HG02943 (cell line): ENCODE measurements around the gene DRD4.

Experiments used
- ATAC-seq: cut with Tn5 transposase; IDR thresholded peaks from one replicate; pipeline ENCODE4 v1.9.1; 2021; ENCODE audit warnings: mild to moderate bottlenecking, low read depth, moderate library complexity; ENCODE audit not compliant: unreplicated experiment

DRD4 gene

DNA sequence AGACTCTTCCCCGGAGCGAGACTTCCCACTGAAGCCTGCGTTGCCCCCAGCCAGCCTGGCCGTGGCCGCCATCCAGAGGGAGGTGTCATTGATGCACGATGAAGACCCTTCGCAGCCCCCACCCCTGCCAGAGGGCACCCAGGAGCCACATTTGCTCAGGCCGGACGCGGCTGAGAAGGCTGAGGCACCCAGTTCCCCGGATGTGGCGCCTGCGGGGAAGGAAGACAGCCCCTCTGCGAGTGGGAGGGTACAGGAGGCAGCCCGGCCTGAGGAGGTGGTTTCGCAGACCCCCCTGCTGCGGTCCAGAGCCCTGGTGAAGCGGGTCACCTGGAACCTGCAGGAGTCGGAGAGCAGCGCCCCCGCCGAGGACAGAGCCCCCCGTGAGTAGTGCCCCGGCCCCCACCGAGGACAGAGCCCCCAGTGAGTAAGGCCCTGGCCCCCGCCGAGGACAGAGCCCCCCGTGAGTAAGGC is 27.7 kb upstream of the DRD4 start:
- no peak for ATAC-seq

DNA sequence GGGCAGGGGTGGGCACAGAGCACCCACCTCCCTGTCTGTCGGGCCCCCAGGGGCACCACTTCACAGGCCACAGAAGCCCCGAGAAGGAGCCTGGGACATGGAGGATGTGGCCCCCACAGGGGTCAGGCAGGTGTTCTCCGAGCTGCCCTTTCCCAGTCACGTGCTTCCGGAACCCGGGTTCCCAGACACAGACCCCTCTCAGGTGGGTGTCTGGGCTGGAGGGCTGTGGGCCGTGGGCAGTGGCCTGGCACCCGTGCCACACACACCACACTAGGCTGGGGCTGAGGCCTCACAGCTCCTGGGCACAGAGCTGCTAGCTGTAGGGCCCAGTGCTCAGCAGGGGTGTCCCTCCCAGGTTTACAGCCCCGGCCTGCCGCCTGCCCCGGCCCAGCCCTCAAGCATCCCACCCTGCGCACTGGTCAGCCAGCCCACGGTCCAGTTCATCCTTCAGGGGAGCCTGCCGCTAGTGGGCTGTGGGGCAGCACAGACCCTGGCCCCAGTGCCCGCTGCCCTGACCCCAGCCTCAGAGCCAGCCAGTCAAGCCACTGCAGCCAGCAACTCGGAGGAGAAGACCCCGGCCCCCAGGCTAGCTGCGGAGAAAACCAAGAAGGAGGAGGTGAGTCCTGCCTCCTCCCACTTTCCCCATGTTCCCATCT is 26.8 kb upstream of the DRD4 start:
- no peak for ATAC-seq

DNA sequence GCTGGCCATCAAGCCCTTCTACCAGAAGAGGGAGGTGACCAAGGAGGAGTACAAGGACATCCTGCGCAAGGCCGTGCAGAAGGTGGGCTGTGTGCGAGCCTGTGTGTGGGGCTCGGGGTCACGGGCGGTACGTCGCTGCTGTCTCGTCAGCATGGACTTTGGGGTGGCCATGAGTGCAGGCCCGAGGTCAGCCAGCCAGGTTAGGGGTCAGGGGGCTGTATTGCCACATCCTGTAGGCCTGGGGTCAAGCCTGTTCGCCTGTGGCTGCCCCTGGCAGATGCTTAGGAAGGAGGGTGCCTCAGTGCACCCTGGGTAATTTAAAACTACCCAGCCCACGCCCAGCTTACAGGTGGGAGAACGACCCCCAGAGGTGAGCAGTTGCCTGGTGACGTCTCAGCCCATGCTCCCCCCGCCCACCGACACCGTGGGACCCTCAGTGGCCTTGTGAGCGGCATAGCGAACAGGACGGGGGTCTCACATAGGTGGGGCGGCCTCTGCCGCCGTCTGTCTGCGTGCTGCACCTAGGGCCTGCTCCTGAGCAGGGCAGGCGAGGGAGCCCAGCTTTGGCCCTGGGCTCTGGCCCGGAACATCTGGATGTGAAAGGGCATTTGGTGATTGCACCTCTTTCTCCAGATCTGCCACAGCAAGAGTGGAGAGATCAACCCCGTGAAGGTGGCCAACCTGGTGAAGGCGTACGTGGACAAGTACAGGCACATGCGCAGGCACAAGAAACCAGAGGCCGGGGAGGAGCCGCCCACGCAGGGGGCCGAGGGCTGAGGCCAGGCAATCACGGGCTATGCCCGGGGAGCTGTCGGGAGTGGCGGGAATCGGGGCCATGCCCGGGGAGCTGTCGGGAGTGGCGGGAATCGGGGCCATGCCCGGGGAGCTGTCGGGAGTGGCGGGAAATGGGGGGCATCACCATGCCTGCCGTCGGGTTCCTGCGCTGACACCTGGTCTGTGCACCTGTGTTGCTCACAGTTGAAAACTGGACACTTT is 25.8 kb upstream of the DRD4 start:
- ATAC-seq: no peak

DNA sequence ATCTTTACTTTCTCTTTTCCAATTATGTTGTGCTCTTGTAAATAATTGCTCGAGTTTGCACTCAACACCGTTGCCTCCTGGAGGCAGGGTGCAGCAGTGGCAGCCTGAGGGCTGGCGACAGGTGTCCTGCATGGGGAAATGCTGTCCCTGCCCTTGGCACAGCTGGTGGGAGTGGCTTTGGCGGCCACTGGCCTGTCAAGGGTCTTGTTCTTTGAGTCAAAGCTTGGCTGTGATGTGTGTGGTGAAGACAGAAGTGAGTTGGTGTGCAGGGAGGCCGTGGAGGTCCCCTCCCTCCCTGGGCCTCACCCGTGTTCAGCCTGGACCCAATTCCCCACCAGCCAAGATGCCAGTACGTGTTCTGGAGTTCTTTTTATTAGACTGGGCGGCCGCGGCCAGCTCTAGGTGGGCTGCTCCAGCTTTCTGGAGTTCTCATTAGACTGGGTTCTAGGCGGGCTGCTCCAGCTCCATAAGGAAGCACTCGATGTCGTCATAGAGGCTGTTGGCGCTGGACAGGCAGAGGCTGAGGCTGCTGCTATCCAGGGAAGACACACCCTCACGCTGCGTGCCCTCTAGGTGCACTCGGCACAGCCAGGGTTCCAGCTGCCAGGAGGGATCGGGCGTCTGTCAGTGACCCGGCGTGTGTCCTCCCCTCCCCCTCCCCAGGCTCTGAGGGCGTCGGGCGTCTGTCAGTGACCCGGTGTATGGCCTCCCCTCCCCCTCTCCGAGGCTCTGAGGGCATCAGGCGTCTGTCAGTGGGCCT is 24.7 kb upstream of the DRD4 start:
- no peak for ATAC-seq

DNA sequence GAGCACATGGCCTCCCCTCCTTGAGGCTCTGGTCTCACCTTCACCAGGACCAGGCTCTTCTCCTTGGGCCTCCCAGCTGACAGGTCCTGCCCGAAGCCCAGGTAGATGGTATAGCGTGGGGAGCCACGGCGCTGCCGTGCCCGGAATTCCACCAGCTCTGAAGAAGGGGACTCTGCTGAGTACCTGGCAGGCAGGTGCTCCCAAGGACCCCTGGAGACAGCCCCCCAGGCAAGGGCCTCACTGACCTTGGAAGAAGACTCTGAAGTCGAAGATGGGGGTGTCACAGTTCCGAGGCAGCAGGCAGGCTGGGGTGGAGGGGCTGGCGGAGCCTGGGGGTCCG is 24.1 kb upstream of the DRD4 start:
- no peak for ATAC-seq

DNA sequence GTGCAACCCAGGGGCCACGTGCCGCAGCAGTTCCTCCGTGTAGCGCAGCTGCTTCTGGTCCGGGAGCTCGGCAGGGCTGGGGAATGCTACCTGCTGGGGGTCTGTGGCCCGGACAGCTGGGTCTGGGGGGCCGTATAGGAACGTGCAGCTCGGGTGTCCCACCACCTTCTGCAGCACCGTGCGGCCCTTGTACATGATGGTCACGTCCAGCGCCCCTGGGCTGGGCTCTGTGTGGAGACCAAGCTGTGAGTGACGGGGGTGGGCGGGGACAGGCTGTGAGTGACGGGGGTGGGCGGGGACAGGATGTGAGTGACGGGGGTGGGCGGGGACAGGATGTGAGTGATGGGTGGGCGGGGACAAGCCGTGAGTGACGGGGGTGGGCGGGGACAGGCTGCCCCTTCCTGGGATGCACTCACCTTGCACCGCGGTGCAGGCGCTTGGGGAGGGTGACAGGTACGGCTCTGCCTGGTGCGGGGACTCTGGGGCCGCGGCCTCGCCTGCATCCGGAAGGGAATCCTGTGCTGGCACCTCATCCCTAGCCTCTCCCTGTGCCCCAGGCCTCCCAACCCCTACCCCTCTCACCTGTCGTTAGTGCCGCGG is 23.6 kb upstream of the DRD4 start:
- ATAC-seq: no peak

DNA sequence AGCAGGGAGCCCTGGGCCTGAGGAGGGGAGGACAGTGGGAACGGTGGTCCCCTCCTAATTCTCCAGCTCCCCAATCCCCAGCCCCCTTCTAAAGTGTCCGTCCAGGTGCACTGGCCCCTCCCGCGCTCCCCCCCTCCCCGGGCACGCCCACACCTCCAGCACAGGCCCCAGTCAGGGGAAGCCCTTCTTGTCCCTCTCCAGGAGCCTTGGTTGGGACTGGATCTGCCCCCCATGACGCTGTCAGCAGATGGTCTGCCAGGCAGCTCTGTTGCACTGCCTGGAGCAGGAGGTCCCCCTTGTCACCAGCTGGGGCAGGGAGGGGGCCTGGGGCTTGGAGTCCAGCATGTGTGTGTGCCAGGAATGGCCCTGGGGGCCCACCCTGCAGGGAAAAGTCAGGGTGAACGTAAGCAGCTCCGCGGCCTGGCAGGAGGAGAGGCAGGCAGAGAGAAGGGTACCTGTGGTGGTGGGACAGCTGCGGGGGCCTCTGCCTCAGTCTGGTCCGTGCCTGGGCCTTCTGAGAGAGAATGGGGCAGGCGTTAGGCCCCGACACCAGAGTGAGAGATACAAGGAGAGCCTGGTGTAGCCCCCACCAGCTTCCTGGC is 22.9 kb upstream of the DRD4 start:
- ATAC-seq: no peak

DNA sequence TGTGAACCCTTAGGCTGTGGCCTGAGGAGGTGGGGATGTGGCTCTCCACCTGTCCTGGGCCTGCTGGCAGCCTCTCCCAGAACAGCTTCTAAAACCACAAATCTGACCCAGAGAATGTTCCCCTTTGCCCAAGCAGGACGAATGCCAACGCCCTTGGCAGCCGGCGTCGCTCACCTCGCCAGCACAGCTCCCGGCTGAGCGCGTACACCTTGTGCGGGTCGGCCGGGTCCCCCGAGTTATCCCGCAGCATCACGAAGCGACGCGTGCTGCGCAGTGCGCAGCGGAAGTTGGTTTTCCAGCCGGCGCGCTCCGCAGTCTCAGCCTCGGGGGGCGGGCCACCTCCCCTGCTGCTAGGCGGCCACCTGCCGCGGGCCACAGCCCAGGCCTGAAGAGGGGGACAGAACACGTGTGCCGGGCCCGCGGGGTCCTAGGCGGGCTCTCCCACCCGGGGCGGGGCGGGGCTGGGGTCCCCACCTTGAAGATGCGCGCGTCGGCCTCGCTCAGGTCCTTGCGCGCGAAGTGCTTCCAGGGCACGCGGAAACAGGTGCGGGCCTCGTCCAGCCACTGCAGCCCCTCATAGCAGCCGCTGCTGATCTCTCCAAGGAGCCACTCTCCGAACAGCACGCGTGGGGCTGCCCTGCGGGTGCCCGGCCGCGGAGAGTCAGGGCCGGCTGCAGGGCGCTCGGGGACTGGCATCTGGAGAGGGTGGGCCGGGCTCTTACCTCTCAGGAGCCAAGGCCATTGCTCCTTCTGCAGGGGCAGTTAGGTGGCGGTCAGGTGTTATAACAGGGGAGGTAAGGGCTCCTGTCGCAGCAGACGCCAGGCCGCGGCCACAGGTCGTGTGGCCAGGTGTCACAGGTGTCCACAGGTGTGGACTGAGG is 22.2 kb upstream of the DRD4 start:
- no peak for ATAC-seq

DNA sequence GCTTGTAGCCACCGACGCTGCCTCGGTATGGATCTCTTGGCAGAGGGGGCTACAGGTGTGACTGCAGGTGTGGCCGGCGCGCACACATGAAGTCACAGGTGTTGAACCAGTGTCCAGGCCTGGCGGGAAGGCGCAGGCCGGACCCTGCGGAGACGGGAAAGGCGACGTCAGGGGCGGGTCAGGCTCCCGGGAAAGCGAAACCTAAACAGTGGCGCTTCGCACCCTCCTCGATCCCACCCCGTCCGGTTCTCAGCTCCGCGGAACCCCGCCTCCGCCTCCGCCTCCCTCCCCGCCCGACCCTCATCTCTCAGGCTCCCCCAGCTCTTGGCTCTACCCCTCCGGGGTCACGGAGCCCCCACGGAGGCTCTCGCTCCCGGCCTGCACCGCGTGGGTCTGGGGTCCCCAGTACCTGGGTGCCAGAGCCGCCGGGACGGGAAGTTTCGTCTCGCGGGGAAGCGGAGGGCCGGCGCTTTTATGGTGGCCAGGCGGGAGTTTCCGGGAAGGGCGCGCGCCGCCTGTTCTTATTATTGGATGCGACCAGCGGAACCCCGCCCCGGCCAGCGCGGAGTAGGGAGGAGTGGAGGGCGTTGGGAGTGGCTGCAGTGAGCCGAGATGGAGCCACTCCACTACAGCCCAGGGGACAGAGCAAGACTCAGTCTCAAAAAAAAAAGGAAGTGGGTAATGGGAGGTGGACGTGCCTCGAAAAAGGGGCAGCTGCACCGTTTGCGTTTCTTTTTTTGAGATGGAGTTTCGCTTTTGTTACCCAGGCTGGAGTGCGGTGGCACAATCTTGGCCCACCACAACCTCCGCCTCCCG is 21.4 kb upstream of the DRD4 start, which contains the start of gene IRF7:
TSS of gene IRF7 (minus strand) at position 447 of the 816 bp plus-strand sequence. CDS start 586 bp downstream, outside the sequence.
- ATAC-seq: peak; percentile 72

DNA sequence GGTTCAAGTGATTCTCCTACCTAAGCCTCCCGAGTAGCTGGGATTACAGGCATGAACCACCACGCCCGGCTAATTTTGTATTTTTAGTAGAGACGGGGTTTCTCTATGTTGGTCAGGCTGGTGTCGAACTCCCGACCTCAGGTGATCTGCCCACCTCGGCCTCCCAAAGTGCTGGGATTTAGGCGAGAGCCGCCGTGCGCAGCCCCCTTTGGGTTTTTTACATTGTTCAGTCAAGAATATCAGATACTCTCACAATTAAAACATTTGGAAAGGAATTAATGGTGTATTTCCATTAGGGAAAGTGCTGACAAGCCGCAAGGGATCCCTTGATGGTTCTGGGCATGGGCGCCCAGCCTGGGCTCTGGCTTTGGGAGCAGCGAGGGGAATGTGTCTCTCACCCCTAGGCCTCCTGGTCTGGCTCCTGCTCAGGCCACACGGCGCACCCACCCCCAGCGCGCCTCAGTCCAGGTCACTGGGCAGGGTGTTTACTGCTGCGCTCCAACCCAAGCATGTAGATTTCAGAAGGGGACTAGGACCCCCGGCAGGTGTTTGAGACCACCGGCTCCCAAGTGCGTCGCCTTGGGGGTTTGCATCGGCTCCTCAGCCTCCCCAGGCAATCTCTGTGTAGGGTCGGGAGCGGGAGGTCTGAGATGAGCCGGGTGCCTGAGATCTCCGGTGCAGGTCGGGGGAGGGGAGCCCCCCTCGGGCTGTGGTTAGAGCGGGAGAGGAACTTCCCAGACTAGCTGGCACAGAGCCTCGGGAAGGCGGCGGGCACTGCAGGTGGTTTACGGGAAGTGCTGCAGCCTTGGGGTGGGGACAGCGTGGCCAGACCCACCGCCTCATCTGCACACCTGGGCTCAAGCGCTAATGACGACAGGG is 20.5 kb upstream of the DRD4 start:
- ATAC-seq: no peak

DNA sequence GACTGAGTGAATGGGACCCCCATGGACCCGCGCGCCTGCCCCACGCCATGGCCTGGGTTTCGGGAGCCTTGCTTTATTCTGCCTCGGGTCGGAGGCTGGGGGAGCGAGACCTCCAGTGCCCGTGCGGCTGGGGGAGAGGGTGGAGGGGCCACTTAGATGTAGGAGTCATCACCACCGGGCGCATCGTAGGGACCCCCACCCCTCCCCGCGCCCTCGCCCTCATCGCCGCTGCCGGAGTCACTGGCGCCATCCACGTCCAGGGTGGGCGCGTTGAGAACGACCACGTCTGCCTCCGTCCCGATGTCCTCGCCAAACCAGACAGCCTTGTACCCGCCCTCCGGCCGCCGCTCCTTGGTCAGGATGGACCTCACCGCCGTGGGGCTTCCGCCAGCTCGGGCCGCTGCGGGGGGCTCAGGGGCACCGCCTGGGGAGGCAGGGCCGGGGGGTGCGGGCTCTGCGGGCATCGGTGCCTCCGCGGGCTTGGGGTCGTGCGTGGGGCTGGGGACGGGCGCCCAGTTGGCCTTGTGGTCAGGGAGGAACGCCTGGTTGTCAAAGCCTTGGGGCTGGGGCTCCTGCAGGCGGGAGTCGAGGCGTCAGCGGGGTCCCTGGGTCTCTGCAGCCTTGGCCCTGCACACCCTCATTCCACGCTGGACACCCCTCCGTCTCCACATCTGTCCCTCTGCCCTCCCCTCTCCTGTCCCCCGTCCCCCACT is 19.7 kb upstream of the DRD4 start:
- no peak for ATAC-seq

DNA sequence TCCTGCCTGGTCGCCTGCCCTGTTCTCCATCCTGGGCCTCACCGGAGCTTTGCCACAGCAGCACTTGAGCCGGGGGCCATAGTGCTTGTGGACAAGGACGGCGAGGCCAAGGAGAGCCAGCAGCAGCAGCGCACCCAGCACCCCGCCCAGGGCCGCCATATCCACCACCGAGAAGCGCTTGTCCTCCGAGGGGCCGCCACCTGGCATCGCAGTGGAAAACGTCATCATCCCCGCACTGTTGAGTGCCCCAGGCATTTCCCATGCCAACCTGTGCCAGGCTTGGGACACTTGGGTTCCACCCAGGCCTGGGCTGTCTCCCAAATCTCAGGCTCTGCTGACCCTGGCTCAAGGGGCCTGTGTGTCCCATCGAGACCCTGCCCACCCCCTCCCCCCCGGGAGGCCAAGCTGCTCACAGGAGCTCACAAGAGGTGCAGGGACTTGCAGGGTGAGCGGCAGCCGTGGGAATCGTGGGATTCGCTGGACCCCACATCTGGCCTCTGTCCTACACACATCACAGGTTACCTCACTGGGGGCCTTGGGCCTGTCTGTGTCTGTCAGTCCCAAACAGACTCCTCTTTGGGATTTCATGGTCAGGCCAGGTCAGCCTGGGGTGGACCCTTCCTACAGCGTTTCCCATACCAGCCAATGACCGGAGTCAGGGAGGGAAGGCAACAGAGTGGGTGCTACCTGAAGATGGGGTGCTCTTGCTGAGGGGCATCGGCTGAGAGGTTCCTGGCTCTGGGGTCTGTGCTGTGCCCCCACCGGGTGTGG is 19.0 kb upstream of the DRD4 start:
- ATAC-seq: no peak

DNA sequence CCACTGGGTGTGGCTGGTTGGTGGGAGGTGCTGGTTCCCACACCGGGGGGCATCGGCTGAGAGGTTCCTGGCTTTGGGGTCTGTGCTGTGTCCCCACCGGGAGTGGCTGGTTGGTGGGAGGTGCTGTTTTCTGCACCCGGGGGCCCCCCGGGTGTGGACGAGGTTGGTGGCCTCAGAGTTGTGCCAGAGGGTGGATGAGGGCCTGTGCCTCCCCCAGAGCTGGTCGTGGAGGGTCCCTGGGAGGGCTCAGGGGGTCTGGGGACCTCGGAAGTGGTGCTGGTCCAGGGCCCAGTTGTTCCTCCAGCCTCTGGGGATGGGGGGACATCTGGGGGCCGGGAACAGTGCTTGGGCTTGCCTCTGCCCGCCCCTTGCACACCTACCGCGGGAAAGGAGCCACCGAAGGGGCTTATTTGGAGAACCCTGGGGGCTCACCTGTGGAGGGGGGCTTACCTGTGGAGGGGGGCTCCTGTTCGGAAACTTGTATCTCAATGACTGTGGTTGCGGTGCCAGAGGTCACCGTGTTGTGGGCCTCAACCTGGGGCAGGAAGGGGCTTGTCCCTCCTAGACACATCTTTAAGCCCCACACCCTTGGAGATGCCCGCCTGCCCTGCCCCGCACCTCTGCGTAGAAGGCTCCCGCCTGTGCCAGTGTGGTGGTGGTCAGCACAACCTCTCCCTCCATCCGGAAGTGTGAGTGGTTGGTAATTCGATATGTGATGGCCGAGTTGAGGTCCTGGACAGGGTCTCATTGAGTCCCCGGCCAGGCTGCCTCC is 18.0 kb upstream of the DRD4 start:
- ATAC-seq: no peak

DNA sequence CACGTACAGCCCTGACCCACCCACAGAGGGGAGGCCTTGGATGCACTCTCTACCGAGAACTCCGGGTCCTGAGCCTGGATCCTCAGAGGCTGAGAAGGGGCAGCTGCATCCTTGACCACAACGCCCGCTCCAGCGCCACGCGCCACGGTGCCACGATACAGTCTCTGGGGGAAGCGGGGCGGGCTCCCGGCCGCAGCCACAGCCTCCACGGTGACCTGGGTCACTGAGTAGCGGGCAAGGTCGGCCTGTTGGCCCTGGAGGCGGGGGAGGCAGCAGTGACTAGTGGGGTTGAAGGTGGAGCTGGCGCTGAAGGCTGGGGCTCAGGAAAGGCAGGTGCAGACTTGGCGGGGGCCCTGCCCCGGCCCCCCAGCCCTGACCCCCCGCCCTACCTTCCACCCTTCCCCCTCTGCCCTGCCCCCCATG is 17.4 kb upstream of the DRD4 start:
- no peak for ATAC-seq

DNA sequence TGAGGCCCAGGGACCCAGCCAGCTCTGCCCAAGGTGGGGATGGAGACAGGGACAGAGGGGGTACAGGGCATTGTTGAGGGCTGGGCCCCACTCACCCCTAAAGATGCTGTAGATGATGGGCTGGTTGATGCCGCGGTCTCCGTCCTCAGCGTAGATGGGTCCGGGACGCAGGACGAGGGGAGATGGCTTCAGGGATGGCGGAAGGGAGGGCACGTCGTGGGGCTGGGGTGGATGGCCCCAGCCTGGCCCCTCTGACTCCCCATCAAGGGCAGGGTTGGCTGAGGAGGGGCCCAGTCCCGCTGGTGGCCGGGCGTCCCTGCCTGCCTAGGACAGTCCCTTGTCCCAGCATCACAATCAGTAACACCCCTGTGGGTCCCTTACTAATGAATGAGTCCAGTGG is 16.9 kb upstream of the DRD4 start:
- no peak for ATAC-seq
